ENCODE measurements around the gene NAB2.

DNA sequence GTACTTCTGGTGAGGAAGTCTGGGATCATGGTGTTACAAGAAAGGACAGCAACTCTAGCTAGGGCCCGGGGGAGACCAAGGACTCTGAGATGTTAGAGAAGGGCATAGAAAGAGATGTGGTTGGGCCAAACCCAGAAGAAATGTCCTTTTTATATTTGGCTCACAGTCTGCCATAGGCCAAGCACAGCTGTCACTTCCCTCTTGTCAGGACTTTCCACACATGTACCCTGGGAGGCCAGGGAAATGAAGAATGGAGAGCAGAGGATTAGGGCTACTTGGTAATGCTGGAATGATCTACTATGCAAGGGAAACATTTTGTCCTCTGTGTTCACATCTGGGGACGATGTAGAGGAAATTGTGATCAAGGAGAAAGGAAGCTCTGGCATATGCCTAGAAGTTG is 48.2 kb upstream of the NAB2 start:
- no peak for TF ChIP-seq POLR2AphosphoS5 (IDR thresholded peaks at IDR 0.05; ENCODE audit: low read depth, low read length)
- TF ChIP-seq, protein P1, sequence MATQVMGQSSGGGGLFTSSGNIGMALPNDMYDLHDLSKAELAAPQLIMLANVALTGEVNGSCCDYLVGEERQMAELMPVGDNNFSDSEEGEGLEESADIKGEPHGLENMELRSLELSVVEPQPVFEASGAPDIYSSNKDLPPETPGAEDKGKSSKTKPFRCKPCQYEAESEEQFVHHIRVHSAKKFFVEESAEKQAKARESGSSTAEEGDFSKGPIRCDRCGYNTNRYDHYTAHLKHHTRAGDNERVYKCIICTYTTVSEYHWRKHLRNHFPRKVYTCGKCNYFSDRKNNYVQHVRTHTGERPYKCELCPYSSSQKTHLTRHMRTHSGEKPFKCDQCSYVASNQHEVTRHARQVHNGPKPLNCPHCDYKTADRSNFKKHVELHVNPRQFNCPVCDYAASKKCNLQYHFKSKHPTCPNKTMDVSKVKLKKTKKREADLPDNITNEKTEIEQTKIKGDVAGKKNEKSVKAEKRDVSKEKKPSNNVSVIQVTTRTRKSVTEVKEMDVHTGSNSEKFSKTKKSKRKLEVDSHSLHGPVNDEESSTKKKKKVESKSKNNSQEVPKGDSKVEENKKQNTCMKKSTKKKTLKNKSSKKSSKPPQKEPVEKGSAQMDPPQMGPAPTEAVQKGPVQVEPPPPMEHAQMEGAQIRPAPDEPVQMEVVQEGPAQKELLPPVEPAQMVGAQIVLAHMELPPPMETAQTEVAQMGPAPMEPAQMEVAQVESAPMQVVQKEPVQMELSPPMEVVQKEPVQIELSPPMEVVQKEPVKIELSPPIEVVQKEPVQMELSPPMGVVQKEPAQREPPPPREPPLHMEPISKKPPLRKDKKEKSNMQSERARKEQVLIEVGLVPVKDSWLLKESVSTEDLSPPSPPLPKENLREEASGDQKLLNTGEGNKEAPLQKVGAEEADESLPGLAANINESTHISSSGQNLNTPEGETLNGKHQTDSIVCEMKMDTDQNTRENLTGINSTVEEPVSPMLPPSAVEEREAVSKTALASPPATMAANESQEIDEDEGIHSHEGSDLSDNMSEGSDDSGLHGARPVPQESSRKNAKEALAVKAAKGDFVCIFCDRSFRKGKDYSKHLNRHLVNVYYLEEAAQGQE (IDR thresholded peaks at IDR 0.05; ENCODE audit: insufficient read depth in 1 of 2, low read depth in 2 of 2, low read length in 2 of 2): no peak
- TF ChIP-seq SIN3A (IDR thresholded peaks at IDR 0.05; ENCODE audit: borderline replicate concordance, insufficient read depth, low read length): no peak
